Naive thymus-derived CD4-positive, alpha-beta T cell (primary cell): ENCODE results near the gene CLPSL1. TPM values are rescaled to one million over a fixed set of nuclear protein-coding genes. Genes with fewer than 3 reads are reported as not detected.

Experiments
- ATAC-seq: fragments of 150-1000 bp; cut with Tn5 transposase; 2 replicates; pipeline ENCODE4 v1.10.0; 2021; ENCODE audit warnings: mild to moderate bottlenecking, moderate library complexity
- CTCF ChIA-PET: fragments of 350-600 bp; sonication (Branson Sonifier 250); formaldehyde crosslinking; loops from one replicate; lab custom pipeline; 2021; ENCODE audit warnings: antibody characterized with exemption; lab: Charles Lee
- POLR2A ChIA-PET: fragments of 350-600 bp; sonication (Branson Sonifier 250); formaldehyde crosslinking; loops from one replicate; lab custom pipeline; 2021; ENCODE audit warnings: antibody characterized with exemption, inconsistent platforms; lab: Charles Lee
- DNase-seq, 9 donors: peaks; one replicate each; pipeline versions ENCODE4 v3.0.0 to v3.0.0-alpha.2; 2020 to 2022; ENCODE audit warnings: mixed read lengths in 1 of 9
- H3K27ac ChIP-seq: one replicate; pipeline ENCODE4 v1.7.0; 2013; ENCODE audit warnings: mild to moderate bottlenecking, low read depth, low read length, moderate library complexity
- H3K27me3 ChIP-seq, 2 donors: one replicate each; pipeline ENCODE4 v1.7.0; 2013; ENCODE audit warnings: low read length in 2 of 2, mild to moderate bottlenecking in 2 of 2, moderate library complexity in 2 of 2; ENCODE audit not compliant: control insufficient read depth in 2 of 2, insufficient read depth in 2 of 2
- H3K36me3 ChIP-seq, 3 experiments: 1 replicate in 2 of 3; 2 replicates in 1 of 3; pipeline ENCODE4 v1.7.0; 2013; ENCODE audit warnings: low read length in 3 of 3, mild to moderate bottlenecking in 3 of 3, moderate library complexity in 1 of 3; ENCODE audit not compliant: insufficient read depth in 3 of 3, control insufficient read depth in 2 of 3
- H3K4me1 ChIP-seq, 2 donors: one replicate each; pipeline ENCODE4 v1.7.0; 2013; ENCODE audit warnings: low read length in 2 of 2, mild to moderate bottlenecking in 2 of 2, moderate library complexity in 1 of 2; ENCODE audit not compliant: control insufficient read depth in 2 of 2, insufficient read depth in 2 of 2
- H3K4me3 ChIP-seq: 2 replicates; pipeline ENCODE4 v1.7.0; 2013; ENCODE audit warnings: mild to moderate bottlenecking, low read length
- H3K9me3 ChIP-seq, 3 experiments: 1 replicate in 2 of 3; 2 replicates in 1 of 3; pipeline ENCODE4 v1.7.0; 2013; ENCODE audit warnings: low read length in 3 of 3; ENCODE audit not compliant: control insufficient read depth in 2 of 3
- H3K27ac Mint-ChIP-seq, 9 donors: one replicate each; pipeline ENCODE4 v1.8.0; 2020 to 2022; ENCODE audit warnings: mixed read lengths in 9 of 9, mild to moderate bottlenecking in 8 of 9, moderate library complexity in 5 of 9, inconsistent platforms in 2 of 9
- H3K27me3 Mint-ChIP-seq, 5 donors: one replicate each; pipeline ENCODE4 v1.8.0; 2021 to 2022; ENCODE audit warnings: mixed read lengths in 5 of 5, mild to moderate bottlenecking in 1 of 5
- H3K36me3 Mint-ChIP-seq, 5 donors: one replicate each; pipeline ENCODE4 v1.8.0; 2020 to 2022; ENCODE audit warnings: mixed read lengths in 5 of 5, mild to moderate bottlenecking in 3 of 5, inconsistent platforms in 1 of 5
- H3K4me1 Mint-ChIP-seq, 7 donors: one replicate each; pipeline ENCODE4 v1.8.0; 2020 to 2022; ENCODE audit warnings: mixed read lengths in 7 of 7, mild to moderate bottlenecking in 3 of 7, inconsistent platforms in 1 of 7
- H3K4me3 Mint-ChIP-seq, 10 donors: one replicate each; pipeline ENCODE4 v1.8.0; 2020 to 2022; ENCODE audit warnings: mild to moderate bottlenecking in 10 of 10, mixed read lengths in 10 of 10, moderate library complexity in 6 of 10, inconsistent platforms in 2 of 10
- H3K9me3 Mint-ChIP-seq, 11 donors: one replicate each; pipeline ENCODE4 v1.8.0; 2020 to 2022; ENCODE audit warnings: mixed read lengths in 11 of 11, mild to moderate bottlenecking in 4 of 11, inconsistent platforms in 1 of 11, moderate library complexity in 1 of 11
- intact Hi-C, 2 donors: fragments of 100-400 bp; cut with micrococcal nuclease; formaldehyde crosslinking; loops; one replicate each; pipeline ENCODE4 v1.15.1; 2023
- polyA plus RNA-seq, 2 donors: library from polyadenylated mRNA; unstranded; fragments of 300-500 nt; fragmentation: Illumina TruSeq; gene quantifications; one replicate each; pipeline ENCODE4 v1.2.3, GENCODE V29; 2021
- total RNA-seq, 6 experiments: library from RNA in 5 of 6; stranded (reverse) in 5 of 6; gene quantifications; 1 replicate in 5 of 6; 2 replicates in 1 of 6; pipeline ENCODE4 v1.2.3 and lab custom pipeline; 2021 to 2026

The CLPSL1 gene
- total and polyA plus RNA-seq, 7 experiments from 2014 or later: not detected

- H3K9me3 Mint-ChIP-seq: no peaks in the 10 kb centered on the region
- Histone ChIP-seq H3K27ac (no peak overlapping the region), H3K4me3 (no peak overlapping the region), H3K36me3 (no peaks in the 10 kb centered on the region), H3K4me1 (no peaks in the 10 kb centered on the region), H3K9me3 (no peaks in the 10 kb centered on the region), H3K27me3 (no peaks in the 10 kb centered on the region)
- no peak overlapping the region for H3K4me3 Mint-ChIP-seq
- POLR2A ChIA-PET: no interaction called here
- H3K36me3 Mint-ChIP-seq: no peaks in the 10 kb centered on the region
- H3K27ac Mint-ChIP-seq: no peak overlapping the region
- ATAC-seq: no peak
- no peak for DNase-seq
- H3K27me3 Mint-ChIP-seq: peaks cover 6 to 38% (median 11%) of the 10 kb centered on the region in 5 donors
- H3K4me1 Mint-ChIP-seq: peaks cover 0 to 4% (median 0%) of the 10 kb centered on the region in 7 donors
- CTCF ChIA-PET: no interaction called here
- intact Hi-C loops: no loop called here
Observed at GRCh38 chr6:35771343-35771627, 9.5 kb upstream of the CLPSL1 start.

- Histone ChIP-seq H3K4me3 (no peak overlapping the region), H3K27ac (no peak overlapping the region), H3K27me3 (peaks cover 0 to 4% of the 10 kb centered on the region in 2 donors), H3K4me1 (no peaks in the 10 kb centered on the region), H3K36me3 (no peaks in the 10 kb centered on the region), H3K9me3 (no peaks in the 10 kb centered on the region)
- H3K9me3 Mint-ChIP-seq: no peaks in the 10 kb centered on the region
- H3K27ac Mint-ChIP-seq: no peak overlapping the region
- peaks cover 0 to 12% (median 6%) of the 10 kb centered on the region in 7 donors for H3K4me1 Mint-ChIP-seq
- intact Hi-C loops: no loop called here
- POLR2A ChIA-PET: interaction anchor here (0.7 kb wide), 1 partner anchor 464 kb away, joined by 3 read pairs; no protein-coding TSS in a partner anchor
- CTCF ChIA-PET: interaction anchor here (0.6 to 0.7 kb wide), 2 partner anchors 46 to 1331 kb away, joined by 4 to 5 read pairs; no protein-coding TSS in a partner anchor
- no peak for ATAC-seq
- no peak overlapping the region for H3K4me3 Mint-ChIP-seq
- no peak for DNase-seq
- H3K27me3 Mint-ChIP-seq: peaks cover 21 to 36% (median 22%) of the 10 kb centered on the region in 5 donors
- H3K36me3 Mint-ChIP-seq: no peaks in the 10 kb centered on the region
Observed at GRCh38 chr6:35774116-35774794, 6.6 kb upstream of the CLPSL1 start.

- H3K4me3 ChIP-seq: no peak overlapping the region
- H3K9me3 Mint-ChIP-seq: no peaks in the 10 kb centered on the region
- ATAC-seq (no peak), DNase-seq (no peak)
- H3K36me3 ChIP-seq: no peaks in the 10 kb centered on the region
- H3K27ac ChIP-seq: no peak overlapping the region
- H3K27me3 Mint-ChIP-seq: peaks cover 21 to 40% (median 27%) of the 10 kb centered on the region in 5 donors
- intact Hi-C loops: no loop called here
- no peak overlapping the region for H3K4me3 Mint-ChIP-seq
- POLR2A ChIA-PET: interaction anchor here (0.7 kb wide), 1 partner anchor 465 kb away, joined by 3 read pairs; no protein-coding TSS in a partner anchor
- CTCF ChIA-PET: interaction anchor here (0.7 kb wide), 1 partner anchor 45 kb away, joined by 5 read pairs; no protein-coding TSS in a partner anchor
- no peaks in the 10 kb centered on the region for H3K9me3 ChIP-seq
- peaks cover 0 to 4% of the 10 kb centered on the region in 2 donors for H3K27me3 ChIP-seq
- peaks cover 0 to 12% (median 6%) of the 10 kb centered on the region in 7 donors for H3K4me1 Mint-ChIP-seq
- H3K4me1 ChIP-seq: no peaks in the 10 kb centered on the region
- H3K36me3 Mint-ChIP-seq: no peaks in the 10 kb centered on the region
- no peak overlapping the region for H3K27ac Mint-ChIP-seq
Observed at GRCh38 chr6:35775031-35775430, 5.8 kb upstream of the CLPSL1 start.

GRCh38 chr6:35776364-35777215, 4.2 kb upstream of the CLPSL1 start, which contains the start of gene CLPSL2:
TSS of gene CLPSL2 (plus strand) at chr6:35776598. CDS start at chr6:35776619, 21 bp downstream.
- peaks cover 0 to 12% (median 6%) of the 10 kb centered on the region in 7 donors for H3K4me1 Mint-ChIP-seq
- peaks cover 21 to 39% (median 31%) of the 10 kb centered on the region in 5 donors for H3K27me3 Mint-ChIP-seq
- H3K36me3 ChIP-seq: no peaks in the 10 kb centered on the region
- peak within 1 kb of the TSS; percentile 62 to 83 (median 71) for H3K4me3 Mint-ChIP-seq
- ChIA-PET POLR2A (no interaction called here), CTCF (interaction anchor here (0.7 kb wide), 1 partner anchor 584 kb away, joined by 3 read pairs; no protein-coding TSS in a partner anchor)
- intact Hi-C loops: no loop called here
- peak within 1 kb of the TSS in 1 of 9 donors; percentile 57 for H3K27ac Mint-ChIP-seq
- H3K9me3 Mint-ChIP-seq: no peaks in the 10 kb centered on the region
- H3K4me3 ChIP-seq: no peak within 1 kb of the TSS
- H3K27ac ChIP-seq: no peak within 1 kb of the TSS
- no peaks in the 10 kb centered on the region for H3K4me1 ChIP-seq
- H3K36me3 Mint-ChIP-seq: no peaks in the 10 kb centered on the region
- ATAC-seq (peak; percentile 18), DNase-seq (peak in 1 of 9 donors; percentile 24)
- H3K27me3 ChIP-seq: peaks cover 0 to 4% of the 10 kb centered on the region in 2 donors
- H3K9me3 ChIP-seq: no peaks in the 10 kb centered on the region

- H3K36me3 Mint-ChIP-seq: no peaks in the 10 kb centered on the region
- intact Hi-C loops: no loop called here
- H3K36me3 ChIP-seq: no peaks in the 10 kb centered on the region
- peak overlapping the region; percentile 56 to 84 (median 64) for H3K4me3 Mint-ChIP-seq
- H3K27me3 Mint-ChIP-seq: peaks cover 23 to 38% (median 36%) of the 10 kb centered on the region in 5 donors
- ChIA-PET CTCF (no interaction called here), POLR2A (interaction anchor here (0.7 kb wide), 1 partner anchor 40 kb away, joined by 5 read pairs; no protein-coding TSS in a partner anchor)
- DNase-seq: no peak
- H3K27ac ChIP-seq: no peak overlapping the region
- no peaks in the 10 kb centered on the region for H3K4me1 ChIP-seq
- H3K9me3 Mint-ChIP-seq: peaks cover 0 to 2% (median 0%) of the 10 kb centered on the region in 11 donors
- no peaks in the 10 kb centered on the region for H3K9me3 ChIP-seq
- no peak overlapping the region for H3K4me3 ChIP-seq
- no peak for ATAC-seq
- peak overlapping the region in 1 of 9 donors; percentile 57 for H3K27ac Mint-ChIP-seq
- peaks cover 0 to 12% (median 6%) of the 10 kb centered on the region in 7 donors for H3K4me1 Mint-ChIP-seq
- peaks cover 0 to 4% of the 10 kb centered on the region in 2 donors for H3K27me3 ChIP-seq
Observed at GRCh38 chr6:35777356-35778102, 3.3 kb upstream of the CLPSL1 start.

- peaks cover 0 to 2% (median 0%) of the 10 kb centered on the region in 11 donors for H3K9me3 Mint-ChIP-seq
- no peaks in the 10 kb centered on the region for H3K4me1 ChIP-seq
- intact Hi-C loops: no loop called here
- DNase-seq (no peak), ATAC-seq (no peak)
- no peak overlapping the region for H3K27ac ChIP-seq
- ChIA-PET POLR2A (no interaction called here), CTCF (no interaction called here)
- H3K4me1 Mint-ChIP-seq: peaks cover 0 to 12% (median 6%) of the 10 kb centered on the region in 7 donors
- H3K36me3 ChIP-seq: no peaks in the 10 kb centered on the region
- H3K4me3 Mint-ChIP-seq: peak overlapping the region in 2 of 10 donors; percentile 2 to 6
- H3K27me3 Mint-ChIP-seq: peaks cover 23 to 39% (median 38%) of the 10 kb centered on the region in 5 donors
- H3K9me3 ChIP-seq: no peaks in the 10 kb centered on the region
- H3K27me3 ChIP-seq: peaks cover 0 to 4% of the 10 kb centered on the region in 2 donors
- H3K27ac Mint-ChIP-seq: no peak overlapping the region
- no peaks in the 10 kb centered on the region for H3K36me3 Mint-ChIP-seq
- no peak overlapping the region for H3K4me3 ChIP-seq
Observed at GRCh38 chr6:35778437-35778836, 2.4 kb upstream of the CLPSL1 start.
